ENCODE measurements around the gene MRPL9. TPM values are rescaled to one million over a fixed set of nuclear protein-coding genes. Genes with fewer than 3 reads are reported as not detected.

MRPL9 gene
- total and polyA plus RNA-seq, 10 donors, result 55.4 to 92.6 (median 68.6) TPM

GRCh38 chr1:151777317-151777716 is 14.0 kb upstream of the MRPL9 start:
- Histone ChIP-seq H3K4me1 (no peaks in the 10 kb centered on the region), H3K36me3 (peaks cover 0 to 97% (median 47%) of the 10 kb centered on the region in 6 donors), H3K27me3 (replicated peaks in 1 of 7) (no peaks in the 10 kb centered on the region), H3K27ac (no peak overlapping the region), H3K4me3 (no peak overlapping the region), H3K9me3 (no peaks in the 10 kb centered on the region)
- 73 to 98% (median 96%) methylated on average over 4 of the region's 4 CpGs for WGBS, 5 donors
- no peak for DNase-seq
- TF ChIP-seq CTCF (IDR thresholded peaks at IDR 0.05 in 8 of 11, conservative IDR thresholded peaks at IDR 0.05 in 3 of 11) (no peak), POLR2AphosphoS5 (IDR thresholded peaks at IDR 0.05) (no peak), POLR2A (IDR thresholded peaks at IDR 0.05) (no peak)
- intact Hi-C loops (cut with DNase I; ENCODE audit: low total_unique reads), result no loop called here

DNA sequence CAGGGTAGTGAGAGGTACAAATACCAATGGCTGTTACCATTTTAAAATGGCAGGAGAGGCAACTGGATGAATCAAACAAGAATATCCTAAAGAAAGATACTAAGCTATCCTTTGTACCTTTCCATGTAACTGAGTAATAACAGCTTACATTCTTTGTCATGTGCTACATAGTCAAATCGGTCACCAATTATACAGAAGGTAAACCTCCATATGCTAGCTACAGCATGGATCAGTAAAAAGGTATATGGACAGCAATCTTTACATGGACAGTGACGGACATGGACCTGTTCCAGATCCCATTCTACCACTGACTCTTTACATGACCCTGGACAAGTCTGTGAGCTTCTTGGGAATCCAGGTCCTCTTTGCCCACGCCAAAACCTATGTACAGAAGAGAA is 13.4 kb upstream of the MRPL9 start:
- Histone ChIP-seq H3K9me3 (no peaks in the 10 kb centered on the region), H3K36me3 (peaks cover 0 to 90% (median 46%) of the 10 kb centered on the region in 6 donors), H3K4me1 (no peaks in the 10 kb centered on the region), H3K4me3 (no peak overlapping the region), H3K27me3 (replicated peaks in 1 of 7) (no peaks in the 10 kb centered on the region), H3K27ac (no peak overlapping the region)
- intact Hi-C loops (cut with DNase I; ENCODE audit: low total_unique reads), result no loop called here
- 78 to 97% (median 92%) methylated on average over 3 of the region's 3 CpGs for WGBS, 5 donors
- DNase-seq, result no peak
- TF ChIP-seq POLR2AphosphoS5 (IDR thresholded peaks at IDR 0.05) (no peak), CTCF (IDR thresholded peaks at IDR 0.05 in 8 of 11, conservative IDR thresholded peaks at IDR 0.05 in 3 of 11) (no peak), POLR2A (IDR thresholded peaks at IDR 0.05) (no peak)

DNA sequence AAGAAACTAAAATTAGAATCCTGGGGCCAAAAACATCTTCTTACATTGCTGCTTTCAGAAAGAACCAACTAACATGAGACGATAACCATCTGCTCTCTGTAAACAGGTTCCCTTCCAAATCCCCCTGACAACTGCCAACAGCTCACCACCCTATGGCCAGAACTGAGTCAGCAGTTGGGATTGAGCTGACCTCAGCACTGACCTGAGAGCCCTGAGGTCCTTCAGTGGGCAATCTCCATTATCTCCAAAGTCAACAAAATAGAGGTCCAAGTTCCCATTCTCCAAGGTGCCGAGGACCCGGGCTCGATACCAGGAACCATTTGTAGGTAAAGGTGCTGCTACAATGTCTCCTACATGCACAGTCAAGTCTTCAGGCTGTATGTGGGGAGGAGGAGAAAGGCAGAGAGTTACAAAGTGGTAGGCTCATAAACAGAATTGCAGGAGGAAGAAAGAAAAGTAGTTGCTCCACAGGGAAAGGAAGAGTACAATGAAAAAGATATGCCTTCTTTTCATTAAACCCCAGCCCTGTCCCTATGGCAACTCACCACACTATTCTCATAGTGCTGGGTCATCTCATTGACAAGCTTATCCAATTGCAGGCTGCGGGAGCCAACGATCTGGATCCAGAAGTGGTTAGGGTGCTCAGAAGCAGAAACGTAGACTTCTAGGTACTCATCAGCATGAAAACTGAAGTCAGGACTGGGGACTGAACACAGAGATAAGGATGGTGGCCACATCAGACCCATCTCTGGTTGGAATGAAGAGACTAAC is 12.8 kb upstream of the MRPL9 start:
- Histone ChIP-seq H3K36me3 (peaks cover 0 to 84% (median 42%) of the 10 kb centered on the region in 6 donors), H3K27ac (no peak overlapping the region), H3K27me3 (replicated peaks in 1 of 7) (no peaks in the 10 kb centered on the region), H3K9me3 (no peaks in the 10 kb centered on the region), H3K4me1 (no peaks in the 10 kb centered on the region), H3K4me3 (no peak overlapping the region)
- no peak for DNase-seq
- TF ChIP-seq CTCF (IDR thresholded peaks at IDR 0.05 in 8 of 11, conservative IDR thresholded peaks at IDR 0.05 in 3 of 11), result no peak
- TF ChIP-seq POLR2AphosphoS5 (IDR thresholded peaks at IDR 0.05), result no peak
- no peak for TF ChIP-seq POLR2A (IDR thresholded peaks at IDR 0.05)
- intact Hi-C loops (cut with DNase I; ENCODE audit: low total_unique reads), result no loop called here
- WGBS, 5 donors, result 87 to 96% (median 95%) methylated on average over 7 of the region's 7 CpGs

DNA sequence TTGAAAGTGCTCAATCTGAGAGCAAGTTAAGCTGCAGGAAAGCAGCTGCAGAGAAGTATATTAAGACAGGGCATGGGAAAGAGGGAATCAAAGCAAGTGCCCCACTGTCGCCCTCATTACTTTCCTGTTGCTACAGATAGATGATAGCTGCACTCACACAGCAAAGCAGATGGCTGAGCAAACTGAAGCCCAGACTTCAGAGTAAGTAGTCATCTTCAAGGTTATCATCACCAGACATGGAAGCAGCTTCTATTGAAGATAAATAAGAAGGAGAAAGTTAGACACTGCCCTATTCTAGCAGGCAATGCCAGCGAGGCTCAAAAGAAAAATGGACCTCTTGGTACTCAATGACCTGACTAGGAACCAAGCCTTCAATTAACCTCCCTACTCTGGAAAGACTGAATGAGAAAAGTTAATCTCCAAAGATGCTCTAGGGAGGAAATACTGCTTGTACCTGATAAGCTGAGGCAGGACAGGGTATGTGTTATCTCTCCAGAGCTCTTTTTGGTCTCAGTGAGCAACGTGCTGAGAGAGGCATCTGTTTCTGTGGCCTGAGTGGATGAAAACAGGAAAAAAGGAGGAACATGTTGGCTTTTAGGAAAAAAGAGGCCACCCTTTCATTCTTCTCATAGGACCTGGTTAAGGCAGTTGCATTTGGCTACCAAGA is 11.1 kb upstream of the MRPL9 start:
- H3K27ac ChIP-seq, result no peak overlapping the region
- no peaks in the 10 kb centered on the region for H3K4me1 ChIP-seq
- WGBS, 5 donors, result 64 to 84% (median 79%) methylated on average over 3 of the region's 3 CpGs
- H3K36me3 ChIP-seq, result peaks cover 0 to 67% (median 40%) of the 10 kb centered on the region in 6 donors
- intact Hi-C loops (cut with DNase I; ENCODE audit: low total_unique reads), result no loop called here
- no peak for DNase-seq
- no peak for TF ChIP-seq POLR2AphosphoS5 (IDR thresholded peaks at IDR 0.05)
- no peaks in the 10 kb centered on the region for H3K9me3 ChIP-seq
- no peaks in the 10 kb centered on the region for H3K27me3 ChIP-seq (replicated peaks in 1 of 7)
- H3K4me3 ChIP-seq, result no peak overlapping the region
